ENCODE results near the gene MEX3D.
"Not testable (repeated sequence)": the region's sequence is repeated elsewhere in the genome, so short reads cannot be mapped to it uniquely, and the experiment has no call there.

Gene MEX3D

GRCh38 chr19:1570836-1571235 lies 2.7 kb upstream of the MEX3D start:
- no peak for DNase-seq

- DNase-seq: no peak
Measured at GRCh38 chr19:1569997-1570396, 1.9 kb upstream of the MEX3D start.

- no peak for DNase-seq
Measured at GRCh38 chr19:1567848-1568227, 287 bp downstream of the MEX3D start.

- no peak for DNase-seq
Measured at GRCh38 chr19:1567116-1567847, 843 bp downstream of the MEX3D start.

GRCh38 chr19:1566392-1567115 lies 1.6 kb downstream of the MEX3D start:
- no peak for DNase-seq

GRCh38 chr19:1563251-1563650 lies 4.9 kb downstream of the MEX3D start:
- DNase-seq: no peak

GRCh38 chr19:1561236-1561842 lies 6.8 kb downstream of the MEX3D start:
- DNase-seq: no peak

- DNase-seq: no peak
Measured at GRCh38 chr19:1560286-1560882, 7.7 kb downstream of the MEX3D start.

- DNase-seq: no peak
Measured at GRCh38 chr19:1558552-1558951, 9.6 kb downstream of the MEX3D start.

- DNase-seq: no peak
Measured at GRCh38 chr19:1556390-1557070, 11.6 kb downstream of the MEX3D start.

- no peak for DNase-seq
Measured at GRCh38 chr19:1555487-1556389, 12.4 kb downstream of the MEX3D start.

GRCh38 chr19:1554968-1555367 lies 13.2 kb downstream of the MEX3D start:
- DNase-seq: no peak

GRCh38 chr19:1553415-1553814 lies 14.7 kb downstream of the MEX3D start:
- DNase-seq: no peak

GRCh38 chr19:1551068-1552040 lies 16.8 kb downstream of the MEX3D start:
- no peak for DNase-seq

GRCh38 chr19:1549332-1549945 lies 18.7 kb downstream of the MEX3D start:
- DNase-seq: no peak

GRCh38 chr19:1540365-1540925 lies 27.7 kb downstream of the MEX3D start:
- no peak for DNase-seq

- not testable (repeated sequence) for DNase-seq
Measured at GRCh38 chr19:1539749-1540148, 28.4 kb downstream of the MEX3D start.

- DNase-seq: no peak
Measured at GRCh38 chr19:1538978-1539377, 29.1 kb downstream of the MEX3D start.

- DNase-seq: not testable (repeated sequence)
Measured at GRCh38 chr19:1535699-1536098, 32.4 kb downstream of the MEX3D start.

- DNase-seq: no peak
Measured at GRCh38 chr19:1534972-1535371, 33.2 kb downstream of the MEX3D start.

Measured in stimulated activated naive CD4-positive, alpha-beta T cell treated with Interleukin-2 at 50 U/mL for 16 hours (primary cell).